SK-N-SH (cell line): Measurements from ENCODE around the gene U2SURP. TPM values are rescaled to one million over a fixed set of nuclear protein-coding genes. Genes with fewer than 3 reads are reported as not detected.

Experiments
- CTCF ChIA-PET: fragments of 300-600, 350-600 bp; formaldehyde crosslinking; extraction: SDS; loops from one replicate; lab custom pipeline; 2021; lab: Yijun Ruan, JAX
- POLR2A ChIA-PET: fragments of 350-600 bp; sonication (Branson Sonifier 250); formaldehyde crosslinking; extraction: SDS; loops from one replicate; lab custom pipeline; 2020; ENCODE audit warnings: antibody characterized with exemption, inconsistent platforms; lab: Yijun Ruan, JAX
- DNase-seq: peaks from one replicate; pipeline ENCODE4 v3.0.0; 2012
- H2AFZ ChIP-seq: fragments of 200-600 bp; sonication (generic); 2 replicates; pipeline ENCODE4 v1.8.1; 2016; ENCODE audit warnings: antibody characterized with exemption, mild to moderate bottlenecking, low read depth
- H3F3A ChIP-seq: fragments of 200-600 bp; sonication (generic); replicated peaks from 2 replicates; pipeline ENCODE3; 2016; ENCODE audit warnings: antibody characterized with exemption, mild to moderate bottlenecking; ENCODE audit not compliant: insufficient read depth
- H3K27ac ChIP-seq, 2 experiments: fragments of 200-500 bp in 1 of 2; fragments of 200-600 bp in 1 of 2; sonication (Bioruptor generic) in 1 of 2; sonication (generic), shearing (Covaris generic) in 1 of 2; 2 replicates each; pipeline versions ENCODE4 v1.5.1 to v1.6.1; 2014 to 2016; ENCODE audit warnings: low read depth in 2 of 2, inconsistent platforms in 1 of 2, low read length in 1 of 2, mild to moderate bottlenecking in 1 of 2, mixed read lengths in 1 of 2
- H3K27me3 ChIP-seq: fragments of 200-600 bp; sonication (generic), shearing (Covaris generic); 2 replicates; pipeline ENCODE4 v1.6.1; 2016; ENCODE audit warnings: mixed run types; ENCODE audit not compliant: insufficient read depth
- H3K36me3 ChIP-seq, 2 experiments: fragments of 200-500 bp in 1 of 2; fragments of 200-600 bp in 1 of 2; sonication (Bioruptor generic) in 1 of 2; sonication (generic) in 1 of 2; replicated peaks in 1 of 2; 2 replicates each; pipeline versions ENCODE3 to v1.5.1; 2014 to 2016; ENCODE audit warnings: low read length in 1 of 2, mild to moderate bottlenecking in 1 of 2; ENCODE audit not compliant: insufficient read depth in 2 of 2, control insufficient read depth in 1 of 2
- H3K4me1 ChIP-seq, 2 experiments: fragments of 200-500 bp in 1 of 2; fragments of 200-600 bp in 1 of 2; sonication (Bioruptor generic) in 1 of 2; sonication (generic), shearing (Covaris generic) in 1 of 2; 2 replicates each; pipeline versions ENCODE4 v1.5.1 to v1.6.1; 2014 to 2016; ENCODE audit warnings: low read depth in 1 of 2, low read length in 1 of 2, mixed run types in 1 of 2; ENCODE audit not compliant: insufficient read depth in 2 of 2, control insufficient read depth in 1 of 2
- H3K4me2 ChIP-seq: fragments of 200-600 bp; sonication (generic), shearing (Covaris generic); 2 replicates; pipeline ENCODE4 v1.6.1; 2017; ENCODE audit warnings: mixed run types
- H3K4me3 ChIP-seq, 2 experiments: fragments of 200-500 bp in 1 of 2; fragments of 200-600 bp in 1 of 2; sonication (Bioruptor generic) in 1 of 2; sonication (generic), shearing (Covaris generic) in 1 of 2; 2 replicates each; pipeline versions ENCODE4 v1.5.1 to v1.8.1; 2014 to 2016; ENCODE audit warnings: low read depth in 2 of 2, inconsistent platforms in 1 of 2, low read length in 1 of 2, mild to moderate bottlenecking in 1 of 2, mixed read lengths in 1 of 2, moderate library complexity in 1 of 2
- H3K79me2 ChIP-seq: fragments of 200-600 bp; sonication (generic); 2 replicates; pipeline ENCODE4 v1.8.1; 2017; ENCODE audit warnings: mild to moderate bottlenecking; ENCODE audit not compliant: insufficient read depth
- H3K9ac ChIP-seq: fragments of 200-600 bp; sonication (generic); 2 replicates; pipeline ENCODE4 v1.6.1; 2017; ENCODE audit warnings: mixed run types
- H3K9me2 ChIP-seq: fragments of 200-600 bp; sonication (generic); 2 replicates; pipeline ENCODE4 v1.6.1; 2017; ENCODE audit warnings: mixed run types
- H3K9me3 ChIP-seq: fragments of 200-600 bp; sonication (generic); 2 replicates; pipeline ENCODE4 v1.6.1; 2017; ENCODE audit warnings: mixed run types, mild to moderate bottlenecking, moderate library complexity
- H4K20me1 ChIP-seq: fragments of 200-600 bp; sonication (generic); 2 replicates; pipeline ENCODE4 v1.6.1; 2017; ENCODE audit warnings: mild to moderate bottlenecking, mixed run types; ENCODE audit not compliant: insufficient read depth
- CHD2 ChIP-seq: fragments of 150-350 bp; IDR thresholded peaks from 2 replicates; pipeline ENCODE4 v1.6.1; 2018; ENCODE audit warnings: low read length; ENCODE audit not compliant: partially characterized antibody
- CTCF ChIP-seq: fragments of 200-600 bp; sonication (generic); IDR thresholded peaks from 2 replicates; pipeline ENCODE4 v1.6.1; 2017; ENCODE audit warnings: antibody characterized with exemption, mild to moderate bottlenecking, moderate library complexity
- EP300 ChIP-seq, 2 experiments: IDR thresholded peaks; 2 replicates each; pipeline versions ENCODE4 v1.4.0 to v1.6.1; 2012; ENCODE audit warnings: borderline replicate concordance in 1 of 2, low read depth in 1 of 2, low read length in 1 of 2
- EZH2phosphoT487 ChIP-seq: fragments of 200-600 bp; sonication (generic); IDR thresholded peaks from 2 replicates; pipeline ENCODE4 v1.6.1; 2017; ENCODE audit warnings: low read depth, mixed run types, mild to moderate bottlenecking, antibody characterized with exemption, moderate library complexity, borderline replicate concordance
- GATA2 ChIP-seq: sonication (generic); formaldehyde crosslinking; IDR thresholded peaks from 2 replicates; pipeline ENCODE4 v1.5.0; 2020; ENCODE audit warnings: mild to moderate bottlenecking, missing genetic modification reagents
- MEF2A ChIP-seq: IDR thresholded peaks from 2 replicates; pipeline ENCODE4 v1.4.0; 2012; ENCODE audit warnings: low read depth, borderline replicate concordance
- MXI1 ChIP-seq: IDR thresholded peaks from 2 replicates; pipeline ENCODE4 v1.6.1; 2012; ENCODE audit warnings: mild to moderate bottlenecking, low read depth, low read length, improper control_type of control experiment
- PBX3 ChIP-seq: IDR thresholded peaks from 2 replicates; pipeline ENCODE4; 2012
- RAD21 ChIP-seq: IDR thresholded peaks from 2 replicates; pipeline ENCODE4 v1.6.1; 2012; ENCODE audit warnings: mild to moderate bottlenecking, low read length
- TCF12 ChIP-seq: IDR thresholded peaks from 2 replicates; pipeline ENCODE4 v1.4.0; 2012
- WGBS: methylation state at CpG from one replicate; pipeline ENCODE4 v1.1.6; 2017; ENCODE audit warnings: low lambda C conversion rate; 5-methylcytosine and 5-hydroxymethylcytosine counted together
- polyA plus RNA-seq, 3 experiments: library from polyadenylated mRNA; depleted of rRNA; stranded (reverse); fragments of >200 nt; gene quantifications; 2 replicates each; pipeline ENCODE4 v1.2.3, GENCODE V29; 2012
- TF ChIP-seq, protein P1 (sequence below): IDR thresholded peaks from 2 replicates; pipeline ENCODE4 v1.4.0; 2012; ENCODE audit warnings: low read depth
- TF ChIP-seq, protein P2 (sequence below): IDR thresholded peaks from 2 replicates; pipeline ENCODE4 v1.6.1; 2012; ENCODE audit warnings: mild to moderate bottlenecking, low read depth, low read length, moderate library complexity

U2SURP gene
- polyA plus RNA-seq, 1 of the 3 experiments (the other 2 are of a cell fraction) = 10.9 TPM

DNA sequence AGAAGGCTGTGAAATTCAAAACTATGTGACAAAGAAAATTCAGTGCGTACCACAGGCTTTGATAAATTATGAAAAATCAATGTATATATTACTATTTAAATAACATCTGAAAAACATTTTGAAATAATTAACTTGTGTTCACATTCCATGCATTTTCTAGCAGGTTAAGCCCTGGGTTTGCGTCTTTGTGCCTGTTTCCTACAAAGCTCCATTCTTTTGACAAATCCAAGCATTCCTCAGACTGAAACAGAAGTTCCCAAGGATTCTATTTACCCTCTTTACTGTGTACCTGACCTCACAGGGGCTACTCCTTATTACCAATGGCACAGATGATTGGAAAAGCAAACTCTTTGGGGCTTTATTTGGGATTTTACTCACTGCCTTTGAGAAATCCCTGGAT lies 39.8 kb upstream of the U2SURP start:
- no peak for DNase-seq
- CTCF ChIA-PET = interaction anchor here (0.7 to 1.3 kb wide), 2 partner anchors 12 to 34 kb away, joined by 3 read pairs; no protein-coding TSS in a partner anchor
- 61% methylated on average over 2 of the region's 2 CpGs for WGBS

More for the DNA sequence above, 39.8 kb upstream of the U2SURP start:
- H3K9me2 ChIP-seq = no peaks in the 10 kb centered on the region
- no peak for TF ChIP-seq CTCF
- TF ChIP-seq, protein P1, sequence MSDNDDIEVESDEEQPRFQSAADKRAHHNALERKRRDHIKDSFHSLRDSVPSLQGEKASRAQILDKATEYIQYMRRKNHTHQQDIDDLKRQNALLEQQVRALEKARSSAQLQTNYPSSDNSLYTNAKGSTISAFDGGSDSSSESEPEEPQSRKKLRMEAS = no peak
- no peak for TF ChIP-seq PBX3
- TF ChIP-seq TCF12 = no peak
- TF ChIP-seq RAD21 = no peak
- TF ChIP-seq GATA2 (CRISPR knock-in tag) = no peak
- no peak for TF ChIP-seq EP300 (IDR thresholded peaks at IDR 0.05; ENCODE audit: borderline replicate concordance in 1 of 2, low read depth in 1 of 2, low read length in 1 of 2)
- TF ChIP-seq, protein P2, sequence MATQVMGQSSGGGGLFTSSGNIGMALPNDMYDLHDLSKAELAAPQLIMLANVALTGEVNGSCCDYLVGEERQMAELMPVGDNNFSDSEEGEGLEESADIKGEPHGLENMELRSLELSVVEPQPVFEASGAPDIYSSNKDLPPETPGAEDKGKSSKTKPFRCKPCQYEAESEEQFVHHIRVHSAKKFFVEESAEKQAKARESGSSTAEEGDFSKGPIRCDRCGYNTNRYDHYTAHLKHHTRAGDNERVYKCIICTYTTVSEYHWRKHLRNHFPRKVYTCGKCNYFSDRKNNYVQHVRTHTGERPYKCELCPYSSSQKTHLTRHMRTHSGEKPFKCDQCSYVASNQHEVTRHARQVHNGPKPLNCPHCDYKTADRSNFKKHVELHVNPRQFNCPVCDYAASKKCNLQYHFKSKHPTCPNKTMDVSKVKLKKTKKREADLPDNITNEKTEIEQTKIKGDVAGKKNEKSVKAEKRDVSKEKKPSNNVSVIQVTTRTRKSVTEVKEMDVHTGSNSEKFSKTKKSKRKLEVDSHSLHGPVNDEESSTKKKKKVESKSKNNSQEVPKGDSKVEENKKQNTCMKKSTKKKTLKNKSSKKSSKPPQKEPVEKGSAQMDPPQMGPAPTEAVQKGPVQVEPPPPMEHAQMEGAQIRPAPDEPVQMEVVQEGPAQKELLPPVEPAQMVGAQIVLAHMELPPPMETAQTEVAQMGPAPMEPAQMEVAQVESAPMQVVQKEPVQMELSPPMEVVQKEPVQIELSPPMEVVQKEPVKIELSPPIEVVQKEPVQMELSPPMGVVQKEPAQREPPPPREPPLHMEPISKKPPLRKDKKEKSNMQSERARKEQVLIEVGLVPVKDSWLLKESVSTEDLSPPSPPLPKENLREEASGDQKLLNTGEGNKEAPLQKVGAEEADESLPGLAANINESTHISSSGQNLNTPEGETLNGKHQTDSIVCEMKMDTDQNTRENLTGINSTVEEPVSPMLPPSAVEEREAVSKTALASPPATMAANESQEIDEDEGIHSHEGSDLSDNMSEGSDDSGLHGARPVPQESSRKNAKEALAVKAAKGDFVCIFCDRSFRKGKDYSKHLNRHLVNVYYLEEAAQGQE = no peak
- no peak for TF ChIP-seq CHD2
- TF ChIP-seq MEF2A = no peak
- TF ChIP-seq EZH2phosphoT487 = no peak
- TF ChIP-seq MXI1 = no peak
- peaks cover 3 to 6% of the 10 kb centered on the region in 2 experiments; a peak in 1 of 4 replicates for H3K4me1 ChIP-seq
- no peak overlapping the region for H2AFZ ChIP-seq
- no peaks in the 10 kb centered on the region for H3K36me3 ChIP-seq
- no peak overlapping the region for H3K27ac ChIP-seq
- POLR2A ChIA-PET = no interaction called here
- no peaks in the 10 kb centered on the region for H3K9me3 ChIP-seq
- peaks cover 14% of the 10 kb centered on the region for H3F3A ChIP-seq
- no peaks in the 10 kb centered on the region for H3K27me3 ChIP-seq
- no peak overlapping the region for H3K4me2 ChIP-seq
- H3K79me2 ChIP-seq = no peaks in the 10 kb centered on the region
- no peak overlapping the region for H3K4me3 ChIP-seq
- no peak overlapping the region for H3K9ac ChIP-seq
- H4K20me1 ChIP-seq = no peaks in the 10 kb centered on the region
